Astrocyte of the spinal cord (primary cell): ENCODE measurements around the gene LRRC73.
"Not testable (repeated sequence)": the region's sequence is repeated elsewhere in the genome, so short reads cannot be mapped to it uniquely, and the experiment has no call there.

ENCODE experiments used
- DNase-seq: peaks from one replicate; pipeline ENCODE4 v3.0.0; 2011; ENCODE audit warnings: low read depth, low spot score
- H3K4me3 ChIP-seq: 2 replicates; pipeline ENCODE4 v1.5.1; 2011; ENCODE audit warnings: low read depth, mild to moderate bottlenecking, low read length, moderate library complexity
- in situ Hi-C: cut with HindIII; loops from 2 replicates; pipeline ENCODE4 v1.10.0; 2017; ENCODE audit warnings: low sequenced_read_pairs
- TF ChIP-seq, protein P1 (sequence below): IDR thresholded peaks from 2 replicates; pipeline ENCODE4 v1.5.1; 2012; ENCODE audit warnings: low read depth, mild to moderate bottlenecking, low read length, inconsistent platforms

Gene LRRC73

DNA sequence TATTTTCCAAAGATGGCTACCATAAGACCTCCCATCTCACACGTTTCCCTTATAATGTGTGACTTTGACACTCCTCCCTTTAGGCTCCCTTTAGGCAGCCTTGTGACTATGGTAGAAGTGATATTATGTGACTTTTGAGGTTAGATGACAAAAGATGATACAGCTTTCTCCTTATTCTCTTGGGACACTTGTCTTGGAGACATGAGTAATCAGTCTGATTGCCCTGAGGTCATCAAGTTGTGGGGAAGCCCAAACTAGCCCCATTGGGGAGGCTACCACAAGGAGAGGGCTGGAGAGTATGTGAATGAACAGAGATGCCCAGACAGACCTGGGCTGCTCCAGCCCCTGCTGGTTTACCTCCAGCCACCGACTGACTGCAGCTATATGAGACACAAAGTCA, 44.2 kb downstream of the LRRC73 start:
- DNase-seq: no peak
- H3K4me3 ChIP-seq: no peak overlapping the region
- TF ChIP-seq, protein P1, sequence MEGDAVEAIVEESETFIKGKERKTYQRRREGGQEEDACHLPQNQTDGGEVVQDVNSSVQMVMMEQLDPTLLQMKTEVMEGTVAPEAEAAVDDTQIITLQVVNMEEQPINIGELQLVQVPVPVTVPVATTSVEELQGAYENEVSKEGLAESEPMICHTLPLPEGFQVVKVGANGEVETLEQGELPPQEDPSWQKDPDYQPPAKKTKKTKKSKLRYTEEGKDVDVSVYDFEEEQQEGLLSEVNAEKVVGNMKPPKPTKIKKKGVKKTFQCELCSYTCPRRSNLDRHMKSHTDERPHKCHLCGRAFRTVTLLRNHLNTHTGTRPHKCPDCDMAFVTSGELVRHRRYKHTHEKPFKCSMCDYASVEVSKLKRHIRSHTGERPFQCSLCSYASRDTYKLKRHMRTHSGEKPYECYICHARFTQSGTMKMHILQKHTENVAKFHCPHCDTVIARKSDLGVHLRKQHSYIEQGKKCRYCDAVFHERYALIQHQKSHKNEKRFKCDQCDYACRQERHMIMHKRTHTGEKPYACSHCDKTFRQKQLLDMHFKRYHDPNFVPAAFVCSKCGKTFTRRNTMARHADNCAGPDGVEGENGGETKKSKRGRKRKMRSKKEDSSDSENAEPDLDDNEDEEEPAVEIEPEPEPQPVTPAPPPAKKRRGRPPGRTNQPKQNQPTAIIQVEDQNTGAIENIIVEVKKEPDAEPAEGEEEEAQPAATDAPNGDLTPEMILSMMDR: no peak
- in situ Hi-C loops: no loop called here

DNA sequence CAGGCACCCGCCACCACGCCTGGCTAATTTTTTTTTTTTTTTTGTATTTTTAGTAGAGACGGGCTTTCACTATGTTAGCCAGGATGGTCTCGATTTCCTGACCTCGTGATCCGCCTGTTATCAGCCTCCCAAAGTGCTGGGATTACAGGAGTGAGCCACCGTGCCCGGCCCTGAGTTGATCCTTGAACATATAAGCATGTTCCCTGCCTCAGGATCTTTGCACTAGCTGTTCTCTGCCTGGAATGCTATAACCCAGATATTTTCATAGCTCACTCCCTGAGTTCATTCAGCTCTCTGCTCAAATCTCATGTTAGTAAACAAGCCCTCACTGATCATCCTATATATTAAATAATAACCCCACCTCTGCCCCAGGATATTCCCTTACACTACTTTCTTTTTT, 45.8 kb downstream of the LRRC73 start:
- in situ Hi-C loops: no loop called here

DNA sequence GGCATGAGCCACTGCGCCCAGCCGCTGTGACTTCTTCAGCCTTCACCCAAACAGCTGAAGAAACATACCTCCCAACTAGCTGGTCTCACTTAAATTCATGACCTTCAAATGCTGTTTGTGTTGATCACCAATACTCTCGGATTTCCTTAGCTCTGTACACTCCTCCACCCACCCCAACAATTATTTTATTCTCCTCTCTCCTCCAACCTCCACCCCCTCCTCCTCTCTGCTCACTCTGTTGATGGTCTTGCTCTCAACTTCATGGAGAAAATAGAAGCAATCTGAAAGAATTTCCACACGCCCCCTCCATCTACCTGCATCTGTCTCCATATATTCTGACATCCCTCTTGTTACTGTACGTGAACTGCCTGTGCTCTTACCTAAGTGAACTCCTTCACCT, 48.2 kb downstream of the LRRC73 start:
- no peak overlapping the region for H3K4me3 ChIP-seq
- in situ Hi-C loops: no loop called here
- no peak for DNase-seq
- TF ChIP-seq, protein P1: no peak

More for the DNA sequence above, 45.8 kb downstream of the LRRC73 start:
- TF ChIP-seq, protein P1: no peak
- no peak overlapping the region for H3K4me3 ChIP-seq
- DNase-seq: no peak

DNA sequence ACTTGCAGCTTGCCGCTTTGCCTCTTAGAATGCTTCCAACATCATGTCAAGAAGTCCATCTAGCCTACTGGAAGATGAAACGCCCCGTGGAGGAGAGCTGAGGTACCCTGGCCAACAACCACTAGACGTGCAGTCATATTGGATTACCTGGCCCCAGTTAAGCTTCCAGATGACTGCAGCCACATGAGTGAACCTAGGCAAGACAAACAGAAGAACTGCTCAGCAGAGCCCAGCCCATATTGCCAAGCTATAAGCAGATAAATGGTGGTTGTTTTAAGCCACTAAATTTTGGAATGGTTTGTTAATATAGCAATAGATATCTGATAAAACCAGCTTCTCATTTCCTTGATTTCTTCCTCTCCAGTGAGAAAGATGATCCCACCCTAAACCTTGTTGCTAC, 50.1 kb downstream of the LRRC73 start:
- in situ Hi-C loops: no loop called here
- TF ChIP-seq, protein P1: no peak
- H3K4me3 ChIP-seq: no peak overlapping the region
- DNase-seq: no peak

DNA sequence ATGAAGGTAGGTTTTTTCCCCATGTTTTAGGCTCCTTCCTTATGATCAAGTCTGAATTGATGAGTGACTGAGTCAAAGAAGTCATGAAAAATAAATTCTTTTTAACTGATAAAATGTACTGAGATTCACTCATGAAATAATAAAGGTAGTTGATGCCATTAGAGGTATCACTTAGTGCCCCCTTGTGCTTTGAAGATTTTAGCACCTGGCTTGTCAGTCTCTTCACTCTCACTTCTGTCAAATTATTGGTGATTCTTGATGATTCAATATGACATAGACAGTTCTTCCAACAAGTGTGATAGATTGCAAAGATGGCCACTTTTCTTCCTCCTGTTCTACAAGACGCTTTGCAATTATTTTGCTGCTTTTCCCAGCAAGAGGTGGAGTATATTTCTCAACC, 50.6 kb downstream of the LRRC73 start:
- no peak for DNase-seq
- no peak overlapping the region for H3K4me3 ChIP-seq
- TF ChIP-seq, protein P1: no peak
- in situ Hi-C loops: no loop called here

DNA sequence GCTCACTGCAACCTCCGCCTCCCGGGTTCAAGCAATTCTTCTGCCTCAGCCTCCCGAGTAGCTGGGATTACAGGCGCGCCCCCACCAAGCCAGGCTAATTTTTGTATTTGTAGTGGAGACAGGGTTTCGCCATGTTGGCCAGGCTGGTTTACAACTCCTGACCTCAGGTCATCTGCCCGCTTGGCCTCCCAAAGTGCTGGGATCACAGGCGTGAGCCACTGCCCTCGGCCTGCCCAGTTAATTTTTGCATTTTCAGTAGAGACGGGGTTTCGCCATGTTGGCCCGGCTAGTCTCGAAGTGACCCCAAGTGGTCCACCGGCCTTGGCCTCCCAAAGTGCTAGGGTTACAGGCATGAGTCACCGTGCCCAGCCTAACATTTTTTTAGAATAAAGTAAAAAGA, 52.0 kb downstream of the LRRC73 start:
- in situ Hi-C loops, H3K4me3 ChIP-seq, DNase-seq: not testable (repeated sequence)

DNA sequence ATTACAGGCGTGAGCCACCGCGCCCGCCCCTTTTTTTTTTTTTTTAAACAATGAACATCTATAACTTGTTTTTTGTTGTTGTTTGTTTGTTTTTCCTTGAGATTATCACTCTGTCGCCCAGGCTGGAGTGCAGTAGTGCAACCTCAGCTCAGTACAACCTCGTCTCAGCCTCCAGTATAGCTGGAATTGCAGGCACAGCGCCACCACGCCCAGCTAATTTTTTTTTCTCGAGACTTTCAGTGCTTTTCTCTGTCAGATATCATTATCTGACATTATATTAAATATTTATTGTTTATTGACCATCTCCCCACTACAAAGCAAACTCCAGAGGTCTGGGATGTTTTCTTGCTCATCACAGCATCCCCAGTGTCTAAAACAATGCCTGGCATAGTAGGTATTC, 52.5 kb downstream of the LRRC73 start:
- in situ Hi-C loops: no loop called here
- H3K4me3 ChIP-seq: no peak overlapping the region
- TF ChIP-seq, protein P1: no peak
- DNase-seq: no peak
